Thoracic aorta (tissue), 2 donors: ENCODE measurements around the gene CCDC88C. TPM values are rescaled to one million over a fixed set of nuclear protein-coding genes. Genes with fewer than 3 reads are reported as not detected.

Experiments used
- ATAC-seq: fragments of 150-250 bp; one replicate; pipeline ENCODE4 v1.8.0; 2017; ENCODE audit warnings: low read depth; ENCODE audit not compliant: insufficient number of reproducible peaks, low FRiP score
- DNase-seq: peaks from one replicate; pipeline ENCODE4 v3.0.0-alpha.2; 2020; ENCODE audit warnings: low spot score
- H3K27ac ChIP-seq, 2 donors: fragments of 200-600 bp; sonication (generic); 1 replicate in 1 of 2; 2 replicates in 1 of 2; pipeline ENCODE4 v1.5.1; 2016; ENCODE audit warnings: mild to moderate bottlenecking in 2 of 2, moderate library complexity in 2 of 2
- H3K27me3 ChIP-seq: fragments of 200-600 bp; sonication (generic); replicated peaks from 2 replicates; pipeline ENCODE4 v1.6.0; 2016; ENCODE audit warnings: mild to moderate bottlenecking; ENCODE audit not compliant: insufficient read depth
- H3K36me3 ChIP-seq: fragments of 200-600 bp; sonication (generic); one replicate; pipeline ENCODE4 v1.5.1; 2016
- H3K4me1 ChIP-seq, 2 donors: fragments of 200-600 bp; sonication (generic); 1 replicate in 1 of 2; 2 replicates in 1 of 2; pipeline versions ENCODE4 v1.5.1 to v1.6.0; 2016; ENCODE audit warnings: low read depth in 2 of 2, mild to moderate bottlenecking in 1 of 2; ENCODE audit not compliant: control insufficient read depth in 1 of 2
- H3K4me3 ChIP-seq: fragments of 200-600 bp; sonication (generic); 2 replicates; pipeline ENCODE4 v1.5.1; 2016; ENCODE audit warnings: mild to moderate bottlenecking
- H3K9me3 ChIP-seq: fragments of 200-600 bp; sonication (generic); 2 replicates; pipeline ENCODE4 v1.5.1; 2016
- CTCF ChIP-seq: fragments of 200-600 bp; sonication (generic); IDR thresholded peaks from one replicate; pipeline ENCODE4 v1.5.1; 2019; ENCODE audit warnings: antibody characterized with exemption
- total RNA-seq, 2 donors: library from RNA; depleted of rRNA; stranded (reverse); fragments of >200 nt; gene quantifications; one replicate each; pipeline versions ENCODE4 v1.1.0 to v1.2.3, GENCODE V29; 2016

The CCDC88C gene
- total RNA-seq, 2 donors from 2014 or later: 3.7 to 11.5 TPM

- H3K27me3 ChIP-seq: no peaks in the 10 kb centered on the region
- no peaks in the 10 kb centered on the region for H3K36me3 ChIP-seq
- ATAC-seq (no peak), DNase-seq (no peak)
- no peak overlapping the region for H3K27ac ChIP-seq
- no peak for TF ChIP-seq CTCF
- H3K4me1 ChIP-seq: no peaks in the 10 kb centered on the region
- H3K9me3 ChIP-seq: no peaks in the 10 kb centered on the region
- no peak overlapping the region for H3K4me3 ChIP-seq
Measured at GRCh38 chr14:91231446-91231845, 186.2 kb downstream of the CCDC88C start.

- TF ChIP-seq CTCF: no peak
- no peak for DNase-seq
- H3K36me3 ChIP-seq: no peaks in the 10 kb centered on the region
- no peak overlapping the region for H3K4me3 ChIP-seq
- H3K9me3 ChIP-seq: no peaks in the 10 kb centered on the region
- H3K4me1 ChIP-seq: no peaks in the 10 kb centered on the region
- no peak overlapping the region for H3K27ac ChIP-seq
- no peaks in the 10 kb centered on the region for H3K27me3 ChIP-seq
- no peak for ATAC-seq
Measured at GRCh38 chr14:91230397-91231035, 187.1 kb downstream of the CCDC88C start.

GRCh38 chr14:91229743-91230200 is 187.8 kb downstream of the CCDC88C start:
- H3K27me3 ChIP-seq: no peaks in the 10 kb centered on the region
- no peak overlapping the region for H3K27ac ChIP-seq
- no peak overlapping the region for H3K4me3 ChIP-seq
- H3K36me3 ChIP-seq: no peaks in the 10 kb centered on the region
- DNase-seq (no peak), ATAC-seq (no peak)
- TF ChIP-seq CTCF: no peak
- H3K4me1 ChIP-seq: no peaks in the 10 kb centered on the region
- H3K9me3 ChIP-seq: no peaks in the 10 kb centered on the region

- no peaks in the 10 kb centered on the region for H3K36me3 ChIP-seq
Measured at GRCh38 chr14:91229005-91229382, 188.6 kb downstream of the CCDC88C start.

More at GRCh38 chr14:91229005-91229382, 188.6 kb downstream of the CCDC88C start:
- H3K9me3 ChIP-seq: no peaks in the 10 kb centered on the region
- no peaks in the 10 kb centered on the region for H3K27me3 ChIP-seq
- no peak for DNase-seq
- H3K4me3 ChIP-seq: no peak overlapping the region
- TF ChIP-seq CTCF: no peak
- H3K27ac ChIP-seq: no peak overlapping the region
- no peaks in the 10 kb centered on the region for H3K4me1 ChIP-seq
- no peak for ATAC-seq
